Measurements from ENCODE around the gene ZNF740.

ZNF740 gene

DNA sequence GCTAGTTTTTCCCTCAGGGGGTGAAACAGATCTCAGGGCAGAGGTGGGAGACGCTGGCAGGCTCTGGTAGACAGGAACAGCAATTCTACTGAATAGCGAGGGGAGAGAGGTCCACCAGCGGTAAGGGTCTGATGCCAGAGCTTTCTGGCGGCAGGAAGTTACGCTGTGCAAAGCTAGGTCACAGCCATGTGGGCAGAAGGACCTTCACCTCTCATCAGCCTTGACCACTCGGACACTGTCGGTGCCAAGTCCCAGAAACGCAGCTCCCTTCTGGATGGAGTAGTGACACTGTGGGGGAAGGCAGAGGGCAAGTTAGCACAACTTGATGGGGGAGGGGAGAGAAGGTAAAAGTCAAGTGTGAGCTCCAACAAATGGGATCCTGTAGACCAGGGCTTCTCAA lies 10.3 kb upstream of the ZNF740 start:
- Mint-ChIP-seq H3K27ac (peak overlapping the region; percentile 11), H3K9me3 (peaks cover 3% of the 10 kb centered on the region), H3K4me3 (no peak overlapping the region), H3K4me1 (peaks cover 47% of the 10 kb centered on the region), H3K27me3 (ENCODE audit: low read depth, poor library complexity) (peaks cover 9% of the 10 kb centered on the region), H3K36me3 (ENCODE audit: low read depth) (peaks cover 19% of the 10 kb centered on the region)
- no peak for DNase-seq
- TF ChIP-seq, protein P1, sequence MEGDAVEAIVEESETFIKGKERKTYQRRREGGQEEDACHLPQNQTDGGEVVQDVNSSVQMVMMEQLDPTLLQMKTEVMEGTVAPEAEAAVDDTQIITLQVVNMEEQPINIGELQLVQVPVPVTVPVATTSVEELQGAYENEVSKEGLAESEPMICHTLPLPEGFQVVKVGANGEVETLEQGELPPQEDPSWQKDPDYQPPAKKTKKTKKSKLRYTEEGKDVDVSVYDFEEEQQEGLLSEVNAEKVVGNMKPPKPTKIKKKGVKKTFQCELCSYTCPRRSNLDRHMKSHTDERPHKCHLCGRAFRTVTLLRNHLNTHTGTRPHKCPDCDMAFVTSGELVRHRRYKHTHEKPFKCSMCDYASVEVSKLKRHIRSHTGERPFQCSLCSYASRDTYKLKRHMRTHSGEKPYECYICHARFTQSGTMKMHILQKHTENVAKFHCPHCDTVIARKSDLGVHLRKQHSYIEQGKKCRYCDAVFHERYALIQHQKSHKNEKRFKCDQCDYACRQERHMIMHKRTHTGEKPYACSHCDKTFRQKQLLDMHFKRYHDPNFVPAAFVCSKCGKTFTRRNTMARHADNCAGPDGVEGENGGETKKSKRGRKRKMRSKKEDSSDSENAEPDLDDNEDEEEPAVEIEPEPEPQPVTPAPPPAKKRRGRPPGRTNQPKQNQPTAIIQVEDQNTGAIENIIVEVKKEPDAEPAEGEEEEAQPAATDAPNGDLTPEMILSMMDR (IDR thresholded peaks at IDR 0.05) = no peak

- H3K9me3 Mint-ChIP-seq = no peaks in the 10 kb centered on the region
- H3K36me3 Mint-ChIP-seq (ENCODE audit: low read depth) = peaks cover 12% of the 10 kb centered on the region
- H3K4me3 Mint-ChIP-seq = peak overlapping the region; percentile 50
- H3K27me3 Mint-ChIP-seq (ENCODE audit: low read depth, poor library complexity) = peaks cover 9% of the 10 kb centered on the region
- peaks cover 55% of the 10 kb centered on the region for H3K4me1 Mint-ChIP-seq
- DNase-seq = no peak
- TF ChIP-seq, protein P1 (IDR thresholded peaks at IDR 0.05) = no peak
- peak overlapping the region; percentile 88 for H3K27ac Mint-ChIP-seq
Measured at GRCh38 chr12:53170876-53171724, 9.4 kb upstream of the ZNF740 start.

DNA sequence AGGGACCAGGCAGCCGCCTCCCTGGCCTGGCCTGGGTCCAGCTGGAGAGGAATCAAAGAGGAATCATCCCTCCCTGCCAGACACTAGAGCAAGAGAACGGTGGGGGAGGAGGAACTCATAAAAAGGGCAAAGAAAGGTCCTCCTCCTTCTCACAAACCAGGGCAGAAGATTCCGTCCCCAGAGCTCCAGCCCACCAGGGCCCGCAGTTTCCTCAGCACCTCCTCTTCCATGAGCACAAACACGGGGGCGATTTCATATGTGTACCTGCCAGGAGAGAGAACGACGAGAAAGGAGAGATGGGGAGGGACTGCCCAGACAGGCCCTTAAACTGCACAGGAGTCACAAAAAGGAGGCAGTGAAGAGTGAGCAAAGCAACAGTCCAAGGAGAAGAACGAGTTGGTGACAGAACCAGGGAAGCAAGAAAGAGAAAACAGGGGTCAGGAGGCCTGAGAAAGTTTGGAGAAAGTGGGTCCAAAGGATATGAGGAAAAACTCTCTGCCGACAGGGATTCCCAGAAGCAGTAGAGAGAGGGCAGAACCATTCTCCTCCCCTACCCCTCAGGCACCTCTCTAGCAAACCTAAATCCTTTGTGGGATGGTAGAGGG lies 8.7 kb upstream of the ZNF740 start:
- TF ChIP-seq, protein P1 (IDR thresholded peaks at IDR 0.05) = no peak
- peak overlapping the region; percentile 88 for H3K27ac Mint-ChIP-seq
- H3K27me3 Mint-ChIP-seq (ENCODE audit: low read depth, poor library complexity) = peaks cover 9% of the 10 kb centered on the region
- H3K9me3 Mint-ChIP-seq = no peaks in the 10 kb centered on the region
- H3K4me1 Mint-ChIP-seq = peaks cover 55% of the 10 kb centered on the region
- peaks cover 6% of the 10 kb centered on the region for H3K36me3 Mint-ChIP-seq (ENCODE audit: low read depth)
- no peak for DNase-seq
- peak overlapping the region; percentile 50 for H3K4me3 Mint-ChIP-seq

GRCh38 chr12:53172352-53172751 lies 8.2 kb upstream of the ZNF740 start:
- H3K27me3 Mint-ChIP-seq (ENCODE audit: low read depth, poor library complexity) = peaks cover 7% of the 10 kb centered on the region
- no peak for DNase-seq

DNA sequence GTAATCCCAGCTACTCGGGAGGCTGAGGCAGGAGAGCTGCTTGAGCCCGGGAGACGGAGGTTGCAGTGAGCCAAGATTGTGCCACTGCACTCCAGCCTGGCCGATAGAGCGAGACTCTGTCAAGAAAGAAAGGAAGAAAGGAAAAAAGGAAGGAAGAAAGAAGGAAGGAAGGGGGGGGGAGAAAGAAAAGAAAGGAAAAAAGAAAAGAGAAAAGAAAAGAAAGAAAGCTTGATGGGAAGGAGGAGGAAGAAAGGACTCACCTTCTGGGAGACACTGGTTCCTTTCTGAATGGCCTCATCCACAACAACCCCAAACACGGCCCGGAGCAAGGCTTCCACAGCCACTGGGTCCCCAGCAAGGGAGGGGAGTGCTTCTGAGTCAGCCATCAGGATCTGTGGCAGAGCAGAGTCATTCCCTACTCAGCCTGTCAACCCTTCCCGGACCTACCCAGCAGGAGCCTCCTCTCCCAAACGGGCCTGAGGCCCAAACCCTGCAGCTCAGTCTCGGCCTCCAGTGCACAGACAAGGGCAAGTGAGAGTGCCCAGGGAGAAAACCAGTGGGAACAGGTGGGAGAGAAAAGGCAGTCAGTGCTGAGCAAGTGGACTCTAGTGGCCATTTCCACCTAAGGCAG lies 7.3 kb upstream of the ZNF740 start:
- Mint-ChIP-seq H3K9me3 (no peaks in the 10 kb centered on the region), H3K27ac (peak overlapping the region; percentile 74), H3K4me3 (no peak overlapping the region), H3K36me3 (ENCODE audit: low read depth) (no peaks in the 10 kb centered on the region), H3K27me3 (ENCODE audit: low read depth, poor library complexity) (peaks cover 7% of the 10 kb centered on the region), H3K4me1 (peaks cover 60% of the 10 kb centered on the region)
- no peak for DNase-seq
- TF ChIP-seq, protein P1 (IDR thresholded peaks at IDR 0.05) = no peak

More at GRCh38 chr12:53172352-53172751, 8.2 kb upstream of the ZNF740 start:
- peaks cover 1% of the 10 kb centered on the region for H3K36me3 Mint-ChIP-seq (ENCODE audit: low read depth)
- no peaks in the 10 kb centered on the region for H3K9me3 Mint-ChIP-seq
- no peak overlapping the region for H3K4me3 Mint-ChIP-seq
- TF ChIP-seq, protein P1 (IDR thresholded peaks at IDR 0.05) = no peak
- H3K4me1 Mint-ChIP-seq = peaks cover 59% of the 10 kb centered on the region
- peak overlapping the region; percentile 94 for H3K27ac Mint-ChIP-seq
